Measurements from ENCODE around the gene GLI3.

DNA sequence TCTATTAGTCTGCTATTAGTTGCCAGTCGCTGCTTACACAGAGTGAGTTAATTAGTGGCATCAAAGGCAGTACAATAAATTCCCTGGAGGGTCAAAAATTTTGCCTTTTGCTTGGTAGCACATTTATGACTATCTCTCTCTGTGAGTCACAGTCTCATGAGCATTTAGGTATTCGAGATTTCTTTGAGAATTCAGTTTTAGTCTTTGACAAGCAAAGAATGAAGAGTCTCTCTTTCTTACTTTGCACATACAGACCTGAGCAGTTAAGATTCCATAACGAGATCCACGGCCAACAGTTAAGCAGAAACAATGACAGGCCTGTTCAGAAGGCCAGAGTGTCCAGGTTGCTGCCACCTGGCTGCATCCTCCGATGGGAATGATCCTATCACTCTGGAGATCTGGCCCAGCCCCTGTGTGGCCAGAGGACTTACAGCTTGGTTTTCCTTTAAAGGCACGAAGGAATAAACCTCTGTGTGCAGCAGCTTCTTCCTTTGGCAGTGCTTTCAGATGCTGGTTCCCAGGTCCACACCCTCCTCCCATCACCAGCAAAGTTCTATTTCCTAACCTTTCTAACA lies 80.6 kb downstream of the GLI3 start:
- TF ChIP-seq EZH2phosphoT487 (IDR thresholded peaks at IDR 0.05; ENCODE audit: borderline replicate concordance), result no peak
- TF ChIP-seq, protein P1, sequence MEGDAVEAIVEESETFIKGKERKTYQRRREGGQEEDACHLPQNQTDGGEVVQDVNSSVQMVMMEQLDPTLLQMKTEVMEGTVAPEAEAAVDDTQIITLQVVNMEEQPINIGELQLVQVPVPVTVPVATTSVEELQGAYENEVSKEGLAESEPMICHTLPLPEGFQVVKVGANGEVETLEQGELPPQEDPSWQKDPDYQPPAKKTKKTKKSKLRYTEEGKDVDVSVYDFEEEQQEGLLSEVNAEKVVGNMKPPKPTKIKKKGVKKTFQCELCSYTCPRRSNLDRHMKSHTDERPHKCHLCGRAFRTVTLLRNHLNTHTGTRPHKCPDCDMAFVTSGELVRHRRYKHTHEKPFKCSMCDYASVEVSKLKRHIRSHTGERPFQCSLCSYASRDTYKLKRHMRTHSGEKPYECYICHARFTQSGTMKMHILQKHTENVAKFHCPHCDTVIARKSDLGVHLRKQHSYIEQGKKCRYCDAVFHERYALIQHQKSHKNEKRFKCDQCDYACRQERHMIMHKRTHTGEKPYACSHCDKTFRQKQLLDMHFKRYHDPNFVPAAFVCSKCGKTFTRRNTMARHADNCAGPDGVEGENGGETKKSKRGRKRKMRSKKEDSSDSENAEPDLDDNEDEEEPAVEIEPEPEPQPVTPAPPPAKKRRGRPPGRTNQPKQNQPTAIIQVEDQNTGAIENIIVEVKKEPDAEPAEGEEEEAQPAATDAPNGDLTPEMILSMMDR (conservative IDR thresholded peaks at IDR 0.05; ENCODE audit: low read length), result no peak

Data from Loucy (cell line).